Measurements from ENCODE around the gene GRM4.

Gene GRM4

GRCh38 chr6:34130862-34131261, 15.0 kb downstream of the GRM4 start:
- H3K18ac ChIP-seq (ENCODE audit: low read depth in 1 of 2, low read length in 2 of 2): no peak overlapping the region
- H2BK15ac ChIP-seq (ENCODE audit: low read depth, poor library complexity, severe bottlenecking): no peak overlapping the region
- no peak overlapping the region for H3K9ac ChIP-seq (ENCODE audit: low read length)
- no peak overlapping the region for H3K4ac ChIP-seq (ENCODE audit: low read depth in 1 of 2, low read length in 2 of 2)
- no peak overlapping the region for H2BK120ac ChIP-seq (ENCODE audit: low read depth, low read length)
- H3K4me3 ChIP-seq (ENCODE audit: insufficient read depth in 1 of 2, low read depth in 1 of 2, low read length in 2 of 2): no peak overlapping the region
- no peak for DNase-seq
- WGBS: 70% methylated on average over 5 of the region's 5 CpGs
- no peak overlapping the region for H2BK5ac ChIP-seq (ENCODE audit: low read depth, low read length, poor library complexity, severe bottlenecking)
- no peaks in the 10 kb centered on the region for H3K36me3 ChIP-seq (ENCODE audit: control insufficient read depth in 1 of 2, insufficient read depth in 2 of 2, low read depth in 1 of 2, low read length in 2 of 2)
- no peak overlapping the region for H3K27ac ChIP-seq (ENCODE audit: low read length, poor library complexity, severe bottlenecking)
- no peak overlapping the region for H3K23ac ChIP-seq (ENCODE audit: low read length in 2 of 2)
- no peaks in the 10 kb centered on the region for H3K9me3 ChIP-seq (ENCODE audit: control insufficient read depth, low read length)
- no peak overlapping the region for H4K91ac ChIP-seq (ENCODE audit: low read length)
- H2AFZ ChIP-seq (ENCODE audit: low read depth, low read length): no peak overlapping the region
- H3K79me1 ChIP-seq (replicated peaks; ENCODE audit: low read length, poor library complexity, severe bottlenecking): no peaks in the 10 kb centered on the region
- H3K14ac ChIP-seq (ENCODE audit: low read length in 2 of 2): no peak overlapping the region
- H4K8ac ChIP-seq (ENCODE audit: low read length): no peak overlapping the region
- H2BK12ac ChIP-seq (ENCODE audit: low read length in 2 of 2): no peak overlapping the region
- H3K4me1 ChIP-seq (ENCODE audit: control insufficient read depth, insufficient read depth, low read depth, low read length): no peaks in the 10 kb centered on the region
- H3K4me2 ChIP-seq (ENCODE audit: low read length, poor library complexity, severe bottlenecking): no peak overlapping the region
- H3K27me3 ChIP-seq (ENCODE audit: control insufficient read depth in 1 of 2, insufficient read depth in 1 of 2, low read length in 2 of 2): peaks cover 54 to 74% of the 10 kb centered on the region in 2 experiments
- H2AK5ac ChIP-seq (ENCODE audit: low read length, severe bottlenecking): no peak overlapping the region

DNA sequence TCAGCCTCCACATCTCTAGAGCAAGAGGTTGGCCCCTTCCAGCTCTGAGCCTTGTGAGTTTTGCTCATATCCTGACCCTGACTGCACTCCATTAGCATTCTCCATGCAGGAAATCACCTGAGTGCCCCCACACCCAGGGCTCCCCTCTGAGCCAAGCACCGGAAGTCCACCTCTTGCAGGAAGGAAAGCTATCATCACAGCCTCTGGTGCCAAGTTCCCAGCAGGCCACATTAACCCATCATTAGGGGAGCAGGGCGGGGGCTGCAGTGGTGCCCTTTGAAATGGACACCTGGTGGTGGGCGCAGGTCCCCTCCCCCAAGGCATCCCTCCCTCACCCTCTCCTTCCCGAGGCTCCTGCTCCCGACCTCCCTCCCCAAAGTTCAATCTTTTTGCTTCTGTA, 16.1 kb downstream of the GRM4 start:
- Histone ChIP-seq H3K27me3 (ENCODE audit: control insufficient read depth in 1 of 2, insufficient read depth in 1 of 2, low read length in 2 of 2) (peaks cover 48 to 73% of the 10 kb centered on the region in 2 experiments), H3K4me2 (ENCODE audit: low read length, poor library complexity, severe bottlenecking) (no peak overlapping the region), H3K4ac (ENCODE audit: low read depth in 1 of 2, low read length in 2 of 2) (no peak overlapping the region), H2AK5ac (ENCODE audit: low read length, severe bottlenecking) (no peak overlapping the region), H3K23ac (ENCODE audit: low read length in 2 of 2) (no peak overlapping the region), H4K8ac (ENCODE audit: low read length) (no peak overlapping the region), H4K91ac (ENCODE audit: low read length) (no peak overlapping the region), H3K36me3 (ENCODE audit: control insufficient read depth in 1 of 2, insufficient read depth in 2 of 2, low read depth in 1 of 2, low read length in 2 of 2) (no peaks in the 10 kb centered on the region), H3K4me1 (ENCODE audit: control insufficient read depth, insufficient read depth, low read depth, low read length) (no peaks in the 10 kb centered on the region), H3K27ac (ENCODE audit: low read length, poor library complexity, severe bottlenecking) (no peak overlapping the region), H3K4me3 (ENCODE audit: insufficient read depth in 1 of 2, low read depth in 1 of 2, low read length in 2 of 2) (no peak overlapping the region), H3K79me1 (replicated peaks; ENCODE audit: low read length, poor library complexity, severe bottlenecking) (no peaks in the 10 kb centered on the region), H3K18ac (ENCODE audit: low read depth in 1 of 2, low read length in 2 of 2) (no peak overlapping the region), H2BK15ac (ENCODE audit: low read depth, poor library complexity, severe bottlenecking) (no peak overlapping the region), H2BK12ac (ENCODE audit: low read length in 2 of 2) (no peak overlapping the region), H3K9me3 (ENCODE audit: control insufficient read depth, low read length) (no peaks in the 10 kb centered on the region), H3K14ac (ENCODE audit: low read length in 2 of 2) (no peak overlapping the region), H3K9ac (ENCODE audit: low read length) (no peak overlapping the region), H2AFZ (ENCODE audit: low read depth, low read length) (no peak overlapping the region), H2BK5ac (ENCODE audit: low read depth, low read length, poor library complexity, severe bottlenecking) (no peak overlapping the region), H2BK120ac (ENCODE audit: low read depth, low read length) (no peak overlapping the region)
- DNase-seq: no peak
- 11% methylated on average over 5 of the region's 5 CpGs for WGBS

GRCh38 chr6:34128045-34128444, 17.8 kb downstream of the GRM4 start:
- no peak overlapping the region for H2BK15ac ChIP-seq (ENCODE audit: low read depth, poor library complexity, severe bottlenecking)
- H2BK12ac ChIP-seq (ENCODE audit: low read length in 2 of 2): no peak overlapping the region
- no peak overlapping the region for H3K23ac ChIP-seq (ENCODE audit: low read length in 2 of 2)
- no peaks in the 10 kb centered on the region for H3K79me1 ChIP-seq (replicated peaks; ENCODE audit: low read length, poor library complexity, severe bottlenecking)
- no peak overlapping the region for H3K27ac ChIP-seq (ENCODE audit: low read length, poor library complexity, severe bottlenecking)
- no peak overlapping the region for H2AFZ ChIP-seq (ENCODE audit: low read depth, low read length)
- H4K8ac ChIP-seq (ENCODE audit: low read length): no peak overlapping the region
- H3K27me3 ChIP-seq (ENCODE audit: control insufficient read depth in 1 of 2, insufficient read depth in 1 of 2, low read length in 2 of 2): peaks cover 52 to 73% of the 10 kb centered on the region in 2 experiments
- no peak overlapping the region for H2AK5ac ChIP-seq (ENCODE audit: low read length, severe bottlenecking)
- DNase-seq: no peak
- no peaks in the 10 kb centered on the region for H3K36me3 ChIP-seq (ENCODE audit: control insufficient read depth in 1 of 2, insufficient read depth in 2 of 2, low read depth in 1 of 2, low read length in 2 of 2)
- H3K18ac ChIP-seq (ENCODE audit: low read depth in 1 of 2, low read length in 2 of 2): no peak overlapping the region
- H2BK5ac ChIP-seq (ENCODE audit: low read depth, low read length, poor library complexity, severe bottlenecking): no peak overlapping the region
- no peaks in the 10 kb centered on the region for H3K4me1 ChIP-seq (ENCODE audit: control insufficient read depth, insufficient read depth, low read depth, low read length)
- no peak overlapping the region for H3K9ac ChIP-seq (ENCODE audit: low read length)
- WGBS: 85% methylated on average over 13 of the region's 13 CpGs
- no peak overlapping the region for H3K4me2 ChIP-seq (ENCODE audit: low read length, poor library complexity, severe bottlenecking)
- no peak overlapping the region for H2BK120ac ChIP-seq (ENCODE audit: low read depth, low read length)
- H3K4me3 ChIP-seq (ENCODE audit: insufficient read depth in 1 of 2, low read depth in 1 of 2, low read length in 2 of 2): no peak overlapping the region
- no peaks in the 10 kb centered on the region for H3K9me3 ChIP-seq (ENCODE audit: control insufficient read depth, low read length)
- H4K91ac ChIP-seq (ENCODE audit: low read length): no peak overlapping the region
- no peak overlapping the region for H3K4ac ChIP-seq (ENCODE audit: low read depth in 1 of 2, low read length in 2 of 2)
- H3K14ac ChIP-seq (ENCODE audit: low read length in 2 of 2): no peak overlapping the region

DNA sequence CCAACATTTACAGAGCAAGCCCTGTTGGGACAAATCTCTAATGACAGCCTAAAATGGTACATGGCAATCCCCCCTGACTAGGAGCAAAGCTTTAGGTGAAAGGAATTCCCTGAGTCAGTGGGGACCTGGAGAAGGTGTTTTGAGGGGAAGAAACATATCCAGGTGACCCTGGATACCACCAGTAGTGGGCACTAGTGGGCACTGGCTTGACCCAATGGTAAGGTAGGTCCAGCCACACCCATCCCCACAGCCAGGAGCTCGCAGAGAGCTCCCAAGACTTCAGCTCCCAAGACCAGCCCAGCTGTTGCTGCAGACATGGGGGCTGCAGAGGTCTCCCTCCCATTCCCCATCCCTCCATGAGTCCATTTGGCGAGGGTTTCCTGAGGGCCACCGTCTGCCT, 19.5 kb downstream of the GRM4 start:
- Histone ChIP-seq H2BK15ac (ENCODE audit: low read depth, poor library complexity, severe bottlenecking) (no peak overlapping the region), H2BK12ac (ENCODE audit: low read length in 2 of 2) (no peak overlapping the region), H2BK5ac (ENCODE audit: low read depth, low read length, poor library complexity, severe bottlenecking) (no peak overlapping the region), H3K79me1 (replicated peaks; ENCODE audit: low read length, poor library complexity, severe bottlenecking) (no peaks in the 10 kb centered on the region), H3K27ac (ENCODE audit: low read length, poor library complexity, severe bottlenecking) (no peak overlapping the region), H3K4ac (ENCODE audit: low read depth in 1 of 2, low read length in 2 of 2) (no peak overlapping the region), H3K4me1 (ENCODE audit: control insufficient read depth, insufficient read depth, low read depth, low read length) (no peaks in the 10 kb centered on the region), H3K14ac (ENCODE audit: low read length in 2 of 2) (no peak overlapping the region), H3K4me2 (ENCODE audit: low read length, poor library complexity, severe bottlenecking) (no peak overlapping the region), H3K9ac (ENCODE audit: low read length) (no peak overlapping the region), H3K18ac (ENCODE audit: low read depth in 1 of 2, low read length in 2 of 2) (no peak overlapping the region), H2AK5ac (ENCODE audit: low read length, severe bottlenecking) (no peak overlapping the region), H3K23ac (ENCODE audit: low read length in 2 of 2) (no peak overlapping the region), H4K8ac (ENCODE audit: low read length) (no peak overlapping the region), H3K27me3 (ENCODE audit: control insufficient read depth in 1 of 2, insufficient read depth in 1 of 2, low read length in 2 of 2) (peaks cover 44 to 75% of the 10 kb centered on the region in 2 experiments), H2BK120ac (ENCODE audit: low read depth, low read length) (no peak overlapping the region), H2AFZ (ENCODE audit: low read depth, low read length) (no peak overlapping the region), H3K4me3 (ENCODE audit: insufficient read depth in 1 of 2, low read depth in 1 of 2, low read length in 2 of 2) (no peak overlapping the region), H4K91ac (ENCODE audit: low read length) (no peak overlapping the region), H3K9me3 (ENCODE audit: control insufficient read depth, low read length) (no peaks in the 10 kb centered on the region), H3K36me3 (ENCODE audit: control insufficient read depth in 1 of 2, insufficient read depth in 2 of 2, low read depth in 1 of 2, low read length in 2 of 2) (no peaks in the 10 kb centered on the region)
- no peak for DNase-seq
- 67% methylated on average over 3 of the region's 3 CpGs for WGBS

All from mesenchymal stem cell (in vitro differentiated cells and primary cell).